ENCODE results near the gene KCNT2. TPM values are rescaled to one million over a fixed set of nuclear protein-coding genes. Genes with fewer than 3 reads are reported as not detected.
A peak's percentile ranks its signal among the peaks of the same experiment; 100 is the strongest.

Gene KCNT2
- total RNA-seq, 6 experiments from 2014 or later: 0.23 to 1.4 (median 0.32) TPM

DNA sequence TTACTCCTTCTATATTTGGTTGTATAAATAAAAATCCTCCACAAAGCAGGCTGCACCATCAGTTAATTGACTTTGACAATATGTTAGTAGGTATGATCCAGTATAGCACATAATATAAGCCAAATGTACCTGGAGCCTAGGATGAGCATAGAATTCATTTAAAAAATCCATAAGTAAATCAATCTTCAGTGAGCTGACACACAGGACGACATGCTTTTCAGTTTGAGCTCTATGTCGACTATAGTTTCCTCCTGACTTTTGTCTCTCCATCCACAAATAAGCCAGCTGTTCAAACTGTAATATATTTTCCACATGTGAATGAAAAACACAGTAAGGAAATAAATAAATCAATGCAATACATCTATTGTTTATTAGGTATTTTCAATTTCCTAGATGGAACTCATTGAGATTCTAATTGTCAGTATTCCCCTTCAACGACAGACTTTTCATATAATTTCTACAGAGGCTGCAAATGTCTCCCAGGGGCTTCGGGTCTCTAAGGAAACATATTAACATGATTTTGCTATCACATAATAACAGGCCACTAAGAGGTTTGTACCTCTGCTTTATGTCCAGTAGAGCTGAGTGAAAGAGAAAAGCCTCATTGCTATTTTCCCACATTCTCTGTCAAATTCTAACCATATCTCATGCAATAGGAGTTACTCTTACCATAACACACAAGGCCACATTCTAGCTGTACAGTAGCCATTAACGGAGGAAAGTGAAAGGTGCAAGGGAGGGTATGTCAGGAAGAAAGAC is 180.1 kb downstream of the KCNT2 start:
- DNase-seq: no peak
- Mint-ChIP-seq H3K4me3 (no peak overlapping the region), H3K4me1 (ENCODE audit: low read depth) (no peaks in the 10 kb centered on the region), H3K27ac (no peak overlapping the region), H3K9me3 (no peaks in the 10 kb centered on the region), H3K36me3 (ENCODE audit: low read depth) (no peaks in the 10 kb centered on the region), H3K27me3 (ENCODE audit: insufficient read depth) (no peaks in the 10 kb centered on the region)
- TF ChIP-seq, protein P1, sequence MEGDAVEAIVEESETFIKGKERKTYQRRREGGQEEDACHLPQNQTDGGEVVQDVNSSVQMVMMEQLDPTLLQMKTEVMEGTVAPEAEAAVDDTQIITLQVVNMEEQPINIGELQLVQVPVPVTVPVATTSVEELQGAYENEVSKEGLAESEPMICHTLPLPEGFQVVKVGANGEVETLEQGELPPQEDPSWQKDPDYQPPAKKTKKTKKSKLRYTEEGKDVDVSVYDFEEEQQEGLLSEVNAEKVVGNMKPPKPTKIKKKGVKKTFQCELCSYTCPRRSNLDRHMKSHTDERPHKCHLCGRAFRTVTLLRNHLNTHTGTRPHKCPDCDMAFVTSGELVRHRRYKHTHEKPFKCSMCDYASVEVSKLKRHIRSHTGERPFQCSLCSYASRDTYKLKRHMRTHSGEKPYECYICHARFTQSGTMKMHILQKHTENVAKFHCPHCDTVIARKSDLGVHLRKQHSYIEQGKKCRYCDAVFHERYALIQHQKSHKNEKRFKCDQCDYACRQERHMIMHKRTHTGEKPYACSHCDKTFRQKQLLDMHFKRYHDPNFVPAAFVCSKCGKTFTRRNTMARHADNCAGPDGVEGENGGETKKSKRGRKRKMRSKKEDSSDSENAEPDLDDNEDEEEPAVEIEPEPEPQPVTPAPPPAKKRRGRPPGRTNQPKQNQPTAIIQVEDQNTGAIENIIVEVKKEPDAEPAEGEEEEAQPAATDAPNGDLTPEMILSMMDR (IDR thresholded peaks at IDR 0.05): no peak

DNA sequence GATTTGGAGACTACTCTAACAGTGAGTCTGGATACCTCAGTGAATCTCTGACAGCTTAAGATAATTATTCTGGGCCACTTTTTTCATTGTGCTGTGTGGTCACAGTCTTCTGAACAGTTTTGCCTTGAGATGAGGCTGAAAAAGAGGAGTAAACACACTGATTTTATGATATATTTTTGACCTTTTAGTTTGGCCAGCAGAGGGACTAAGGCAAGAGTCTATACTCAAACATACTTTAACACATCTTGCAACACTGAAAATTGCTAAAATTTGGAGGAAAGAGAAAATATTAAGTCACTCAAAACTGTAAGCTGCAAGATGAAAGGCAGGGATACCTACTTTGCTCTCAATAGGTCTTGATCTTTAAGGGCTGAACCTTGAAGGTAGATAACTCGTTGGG is 182.7 kb downstream of the KCNT2 start:
- Mint-ChIP-seq H3K9me3 (no peaks in the 10 kb centered on the region), H3K4me1 (ENCODE audit: low read depth) (no peaks in the 10 kb centered on the region), H3K36me3 (ENCODE audit: low read depth) (no peaks in the 10 kb centered on the region), H3K4me3 (no peak overlapping the region), H3K27ac (no peak overlapping the region), H3K27me3 (ENCODE audit: insufficient read depth) (no peaks in the 10 kb centered on the region)
- TF ChIP-seq, protein P1 (IDR thresholded peaks at IDR 0.05): peak; percentile 63
- no peak for DNase-seq

DNA sequence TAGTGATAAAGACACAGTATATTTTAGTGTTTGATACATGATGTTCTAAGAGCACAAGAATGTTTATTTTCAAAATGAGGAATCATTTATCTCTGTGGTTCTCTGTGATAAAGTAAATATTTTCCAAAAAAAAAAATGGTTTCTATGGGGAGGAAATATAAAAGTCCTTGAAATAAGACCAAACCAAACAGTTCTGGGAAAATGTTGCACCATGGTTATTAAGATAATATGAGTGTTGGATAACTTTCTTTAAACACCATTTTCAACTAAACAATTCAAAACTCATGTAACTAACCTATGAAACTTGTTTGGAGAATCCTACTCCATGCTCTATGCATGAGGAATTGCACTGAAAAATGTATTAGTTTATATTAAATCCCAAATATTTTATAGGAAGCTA is 184.6 kb downstream of the KCNT2 start:
- H3K27ac Mint-ChIP-seq: no peak overlapping the region
- no peaks in the 10 kb centered on the region for H3K36me3 Mint-ChIP-seq (ENCODE audit: low read depth)

DNA sequence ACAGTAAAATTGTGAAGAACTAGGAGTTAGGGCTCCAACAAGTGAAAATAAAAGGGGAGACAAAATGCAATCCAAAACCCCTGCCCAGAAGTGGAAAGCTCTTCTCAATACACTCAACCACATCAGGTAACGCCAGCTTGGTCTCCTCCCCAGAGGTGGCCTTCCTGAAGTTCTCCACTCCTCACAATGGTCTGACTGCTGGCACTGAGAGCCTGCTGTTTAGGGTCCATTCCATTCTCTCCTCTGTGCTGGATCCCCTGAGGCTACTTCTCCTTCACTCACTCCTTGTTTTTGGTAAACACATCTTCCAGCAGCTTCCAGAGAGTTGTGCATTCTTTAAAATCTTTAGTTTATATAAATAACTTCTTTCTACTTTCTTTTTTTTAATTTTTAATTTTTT is 189.5 kb downstream of the KCNT2 start:
- no peak for DNase-seq
- H3K9me3 Mint-ChIP-seq: no peaks in the 10 kb centered on the region
- no peaks in the 10 kb centered on the region for H3K27me3 Mint-ChIP-seq (ENCODE audit: insufficient read depth)
- TF ChIP-seq, protein P1 (IDR thresholded peaks at IDR 0.05): no peak
- no peak overlapping the region for H3K27ac Mint-ChIP-seq
- no peak overlapping the region for H3K4me3 Mint-ChIP-seq
- H3K4me1 Mint-ChIP-seq (ENCODE audit: low read depth): no peaks in the 10 kb centered on the region
- H3K36me3 Mint-ChIP-seq (ENCODE audit: low read depth): no peaks in the 10 kb centered on the region

More for the DNA sequence above, 184.6 kb downstream of the KCNT2 start:
- Mint-ChIP-seq H3K9me3 (no peaks in the 10 kb centered on the region), H3K4me1 (ENCODE audit: low read depth) (no peaks in the 10 kb centered on the region), H3K4me3 (no peak overlapping the region), H3K27me3 (ENCODE audit: insufficient read depth) (no peaks in the 10 kb centered on the region)
- DNase-seq: no peak
- TF ChIP-seq, protein P1 (IDR thresholded peaks at IDR 0.05): no peak

DNA sequence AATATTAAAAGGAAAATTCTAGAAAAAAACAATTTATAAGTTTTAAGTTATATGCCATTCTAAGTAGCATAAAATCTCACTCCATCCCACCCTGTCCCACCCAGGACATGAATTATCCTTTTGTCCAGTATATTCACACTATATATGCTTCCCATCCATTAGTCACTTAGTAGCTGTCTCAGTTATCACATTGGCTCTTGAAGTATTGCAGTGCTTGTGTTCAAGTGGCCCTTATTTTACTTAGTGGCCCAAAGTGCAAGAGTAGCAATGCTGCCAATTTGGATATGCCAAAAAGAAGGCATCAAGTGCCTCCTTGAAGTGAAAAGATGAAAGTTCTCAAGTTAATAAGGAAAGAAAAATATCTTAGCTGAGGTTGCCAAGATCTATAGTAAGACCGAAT is 192.3 kb downstream of the KCNT2 start:
- Mint-ChIP-seq H3K27me3 (ENCODE audit: insufficient read depth) (no peaks in the 10 kb centered on the region; the same call in 1 of the 2 replicates), H3K4me1 (ENCODE audit: low read depth) (no peaks in the 10 kb centered on the region), H3K36me3 (ENCODE audit: low read depth) (no peaks in the 10 kb centered on the region), H3K9me3 (no peaks in the 10 kb centered on the region), H3K27ac (no peak overlapping the region), H3K4me3 (no peak overlapping the region)
- no peak for DNase-seq
- TF ChIP-seq, protein P1 (IDR thresholded peaks at IDR 0.05): no peak
